ENCODE measurements around the gene CHKB. TPM values are rescaled to one million over a fixed set of nuclear protein-coding genes. Genes with fewer than 3 reads are reported as not detected.

The CHKB gene
- total and polyA plus RNA-seq, 2 of the 8 experiments (the other 6 are each of a cell fraction or from before 2014, with no cell fraction given), result 27.9 to 42.2 TPM

- TF ChIP-seq, protein P1, sequence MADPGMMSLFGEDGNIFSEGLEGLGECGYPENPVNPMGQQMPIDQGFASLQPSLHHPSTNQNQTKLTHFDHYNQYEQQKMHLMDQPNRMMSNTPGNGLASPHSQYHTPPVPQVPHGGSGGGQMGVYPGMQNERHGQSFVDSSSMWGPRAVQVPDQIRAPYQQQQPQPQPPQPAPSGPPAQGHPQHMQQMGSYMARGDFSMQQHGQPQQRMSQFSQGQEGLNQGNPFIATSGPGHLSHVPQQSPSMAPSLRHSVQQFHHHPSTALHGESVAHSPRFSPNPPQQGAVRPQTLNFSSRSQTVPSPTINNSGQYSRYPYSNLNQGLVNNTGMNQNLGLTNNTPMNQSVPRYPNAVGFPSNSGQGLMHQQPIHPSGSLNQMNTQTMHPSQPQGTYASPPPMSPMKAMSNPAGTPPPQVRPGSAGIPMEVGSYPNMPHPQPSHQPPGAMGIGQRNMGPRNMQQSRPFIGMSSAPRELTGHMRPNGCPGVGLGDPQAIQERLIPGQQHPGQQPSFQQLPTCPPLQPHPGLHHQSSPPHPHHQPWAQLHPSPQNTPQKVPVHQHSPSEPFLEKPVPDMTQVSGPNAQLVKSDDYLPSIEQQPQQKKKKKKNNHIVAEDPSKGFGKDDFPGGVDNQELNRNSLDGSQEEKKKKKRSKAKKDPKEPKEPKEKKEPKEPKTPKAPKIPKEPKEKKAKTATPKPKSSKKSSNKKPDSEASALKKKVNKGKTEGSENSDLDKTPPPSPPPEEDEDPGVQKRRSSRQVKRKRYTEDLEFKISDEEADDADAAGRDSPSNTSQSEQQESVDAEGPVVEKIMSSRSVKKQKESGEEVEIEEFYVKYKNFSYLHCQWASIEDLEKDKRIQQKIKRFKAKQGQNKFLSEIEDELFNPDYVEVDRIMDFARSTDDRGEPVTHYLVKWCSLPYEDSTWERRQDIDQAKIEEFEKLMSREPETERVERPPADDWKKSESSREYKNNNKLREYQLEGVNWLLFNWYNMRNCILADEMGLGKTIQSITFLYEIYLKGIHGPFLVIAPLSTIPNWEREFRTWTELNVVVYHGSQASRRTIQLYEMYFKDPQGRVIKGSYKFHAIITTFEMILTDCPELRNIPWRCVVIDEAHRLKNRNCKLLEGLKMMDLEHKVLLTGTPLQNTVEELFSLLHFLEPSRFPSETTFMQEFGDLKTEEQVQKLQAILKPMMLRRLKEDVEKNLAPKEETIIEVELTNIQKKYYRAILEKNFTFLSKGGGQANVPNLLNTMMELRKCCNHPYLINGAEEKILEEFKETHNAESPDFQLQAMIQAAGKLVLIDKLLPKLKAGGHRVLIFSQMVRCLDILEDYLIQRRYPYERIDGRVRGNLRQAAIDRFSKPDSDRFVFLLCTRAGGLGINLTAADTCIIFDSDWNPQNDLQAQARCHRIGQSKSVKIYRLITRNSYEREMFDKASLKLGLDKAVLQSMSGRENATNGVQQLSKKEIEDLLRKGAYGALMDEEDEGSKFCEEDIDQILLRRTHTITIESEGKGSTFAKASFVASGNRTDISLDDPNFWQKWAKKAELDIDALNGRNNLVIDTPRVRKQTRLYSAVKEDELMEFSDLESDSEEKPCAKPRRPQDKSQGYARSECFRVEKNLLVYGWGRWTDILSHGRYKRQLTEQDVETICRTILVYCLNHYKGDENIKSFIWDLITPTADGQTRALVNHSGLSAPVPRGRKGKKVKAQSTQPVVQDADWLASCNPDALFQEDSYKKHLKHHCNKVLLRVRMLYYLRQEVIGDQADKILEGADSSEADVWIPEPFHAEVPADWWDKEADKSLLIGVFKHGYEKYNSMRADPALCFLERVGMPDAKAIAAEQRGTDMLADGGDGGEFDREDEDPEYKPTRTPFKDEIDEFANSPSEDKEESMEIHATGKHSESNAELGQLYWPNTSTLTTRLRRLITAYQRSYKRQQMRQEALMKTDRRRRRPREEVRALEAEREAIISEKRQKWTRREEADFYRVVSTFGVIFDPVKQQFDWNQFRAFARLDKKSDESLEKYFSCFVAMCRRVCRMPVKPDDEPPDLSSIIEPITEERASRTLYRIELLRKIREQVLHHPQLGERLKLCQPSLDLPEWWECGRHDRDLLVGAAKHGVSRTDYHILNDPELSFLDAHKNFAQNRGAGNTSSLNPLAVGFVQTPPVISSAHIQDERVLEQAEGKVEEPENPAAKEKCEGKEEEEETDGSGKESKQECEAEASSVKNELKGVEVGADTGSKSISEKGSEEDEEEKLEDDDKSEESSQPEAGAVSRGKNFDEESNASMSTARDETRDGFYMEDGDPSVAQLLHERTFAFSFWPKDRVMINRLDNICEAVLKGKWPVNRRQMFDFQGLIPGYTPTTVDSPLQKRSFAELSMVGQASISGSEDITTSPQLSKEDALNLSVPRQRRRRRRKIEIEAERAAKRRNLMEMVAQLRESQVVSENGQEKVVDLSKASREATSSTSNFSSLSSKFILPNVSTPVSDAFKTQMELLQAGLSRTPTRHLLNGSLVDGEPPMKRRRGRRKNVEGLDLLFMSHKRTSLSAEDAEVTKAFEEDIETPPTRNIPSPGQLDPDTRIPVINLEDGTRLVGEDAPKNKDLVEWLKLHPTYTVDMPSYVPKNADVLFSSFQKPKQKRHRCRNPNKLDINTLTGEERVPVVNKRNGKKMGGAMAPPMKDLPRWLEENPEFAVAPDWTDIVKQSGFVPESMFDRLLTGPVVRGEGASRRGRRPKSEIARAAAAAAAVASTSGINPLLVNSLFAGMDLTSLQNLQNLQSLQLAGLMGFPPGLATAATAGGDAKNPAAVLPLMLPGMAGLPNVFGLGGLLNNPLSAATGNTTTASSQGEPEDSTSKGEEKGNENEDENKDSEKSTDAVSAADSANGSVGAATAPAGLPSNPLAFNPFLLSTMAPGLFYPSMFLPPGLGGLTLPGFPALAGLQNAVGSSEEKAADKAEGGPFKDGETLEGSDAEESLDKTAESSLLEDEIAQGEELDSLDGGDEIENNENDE (IDR thresholded peaks at IDR 0.05; ENCODE audit: insufficient replicate concordance, low read length), result no peak
- TF ChIP-seq SIX5 (IDR thresholded peaks at IDR 0.05; ENCODE audit: low read depth, low read length) (no peak), BCL11A (IDR thresholded peaks at IDR 0.05; ENCODE audit: low read depth in 2 of 2, low read length in 2 of 2) (no peak), POU5F1 (IDR thresholded peaks at IDR 0.05; ENCODE audit: low read depth, low read length) (no peak)
These were observed 19.1 kb downstream of the CHKB start (continued) for GRCh38 chr22:50563413-50564160.
